Heart right ventricle (tissue), 16 donors: ENCODE data around the gene USP20. TPM values are rescaled to one million over a fixed set of nuclear protein-coding genes. Genes with fewer than 3 reads are reported as not detected.

Source experiments
- ATAC-seq, 8 donors: fragments of 200-7000 bp; cut with Tn5 transposase; one replicate each; pipeline ENCODE4 v1.9.1; 2020; ENCODE audit warnings: mild to moderate bottlenecking in 8 of 8, moderate library complexity in 8 of 8, moderate number of reproducible peaks in 1 of 8
- DNase-seq, 2 donors: peaks; one replicate each; pipeline ENCODE4 v3.0.0-alpha.2; 2020
- H3K27ac ChIP-seq, 10 donors: fragments of 200-600 bp; sonication (generic) in 2 of 10; one replicate each; pipeline versions ENCODE4 v1.5.0 to v1.8.0; 2020 to 2022; ENCODE audit warnings: mild to moderate bottlenecking in 3 of 10
- H3K27me3 ChIP-seq, 7 donors: fragments of 200-600 bp; one replicate each; pipeline ENCODE4 v1.8.0; 2021 to 2022; ENCODE audit warnings: mild to moderate bottlenecking in 2 of 7
- H3K36me3 ChIP-seq, 9 donors: fragments of 200-600 bp; sonication (generic) in 1 of 9; one replicate each; pipeline versions ENCODE4 v1.5.0 to v1.8.0; 2020 to 2022; ENCODE audit warnings: mild to moderate bottlenecking in 2 of 9
- H3K4me1 ChIP-seq, 9 donors: fragments of 200-600 bp; sonication (generic) in 1 of 9; one replicate each; pipeline versions ENCODE4 v1.5.0 to v1.8.0; 2020 to 2022; ENCODE audit warnings: mild to moderate bottlenecking in 4 of 9
- H3K4me3 ChIP-seq, 10 donors: fragments of 200-600 bp; sonication (generic) in 2 of 10; one replicate each; pipeline versions ENCODE4 v1.5.0 to v1.8.0; 2020 to 2022; ENCODE audit warnings: mild to moderate bottlenecking in 7 of 10, moderate library complexity in 2 of 10
- H3K9me3 ChIP-seq, 11 donors: fragments of 200-600 bp in 10 of 11; sonication (generic) in 2 of 11; one replicate each; pipeline versions ENCODE4 v1.5.0 to v1.8.0; 2013 to 2022; ENCODE audit warnings: mild to moderate bottlenecking in 2 of 11, control low read depth in 1 of 11, moderate library complexity in 1 of 11
- WGBS, 2 donors: extraction: QIAGEN DNeasy Blood & Tissue Kit; methylation state at CpG; one replicate each; pipeline ENCODE4 v1.1.7; 2013; ENCODE audit warnings: inconsistent platforms in 1 of 2; 5-methylcytosine and 5-hydroxymethylcytosine counted together
- intact Hi-C, 10 donors: fragments of 100-400 bp; cut with DNase I; formaldehyde crosslinking; loops; one replicate each; pipeline versions ENCODE4 v1.11.1 to v1.14.2; 2022
- microRNA-seq, 2 donors: library from miRNA; unstranded; fragments of <30 nt; microRNA quantifications; one replicate each; pipeline ENCODE4 v1.2.0, GENCODE V29; 2021
- polyA plus RNA-seq, 2 donors: library from polyadenylated mRNA; stranded (reverse); fragments of 200-250 nt; gene quantifications; one replicate each; pipeline ENCODE4 v1.2.3, GENCODE V29; 2013
- total RNA-seq, 10 donors: library from RNA; stranded (reverse); fragmentation: NEBNext Ultra II Directional in 3 of 10; extraction: Animal tissue kit (Norgen Biotek cat#: 25700) in 3 of 10; gene quantifications; one replicate each; pipeline versions ENCODE4 v1.2.1 to v1.2.4, GENCODE V29; 2021 to 2023
- TF ChIP-seq, protein P1 (sequence below), 9 donors: fragments of 200-600 bp; sonication (generic) in 2 of 9; IDR thresholded peaks; one replicate each; pipeline versions ENCODE4 v1.5.0 to v1.8.0; 2021 to 2022; ENCODE audit warnings: antibody characterized with exemption in 9 of 9, mild to moderate bottlenecking in 5 of 9, moderate library complexity in 1 of 9
- donor health status: Arrhythmogenic right ventricular cardiomyopathy.
- donor health status: ischemic (EF 13 %, LVEDD 7.1; RV severe dilation, severe dysfunction).
- donor health status: healthy with polysubstance abuse.
- donor health status: DM: no; HTN: yes; CAD: no.
- donor health status: DM: no; HTN: no; CAD: no.
- donor health status: ischemic (EF 25% LVEDD 6.9; RV normal size, moderate dysfunction).
- donor health status: ischemic (EF 25% LVEDD 5.7; RV mildly dilated, moderate dysfunction).
- donor health status: healthy.
- donor health status: DM: yes; HTN: yes; CAD: no.
- donor health status: Ischemic cardiomyopathy.
- donor health status: ischemic (EF 35%, LVEDD 5.7; RV mildly dilated, moderate dysfunction).
- donor health status: nonischemic (EF 11% LVEDD 7.7; RV severe dilation, severe dysfunction).
- donor health status: DM: yes; HTN: yes; CAD: no.
- donor health status: PGD.
- donor health status: ischemic (EF 29% LVEDD 5.4; RV normal size, mild dysfunction).
- donor health status: nonischemic (EF 23%, LVEDD 6.1; RV moderate dilation, normal function).

The USP20 gene
- total and polyA plus RNA-seq, 12 donors, result 10.9 to 16.8 (median 12.5) TPM

DNA sequence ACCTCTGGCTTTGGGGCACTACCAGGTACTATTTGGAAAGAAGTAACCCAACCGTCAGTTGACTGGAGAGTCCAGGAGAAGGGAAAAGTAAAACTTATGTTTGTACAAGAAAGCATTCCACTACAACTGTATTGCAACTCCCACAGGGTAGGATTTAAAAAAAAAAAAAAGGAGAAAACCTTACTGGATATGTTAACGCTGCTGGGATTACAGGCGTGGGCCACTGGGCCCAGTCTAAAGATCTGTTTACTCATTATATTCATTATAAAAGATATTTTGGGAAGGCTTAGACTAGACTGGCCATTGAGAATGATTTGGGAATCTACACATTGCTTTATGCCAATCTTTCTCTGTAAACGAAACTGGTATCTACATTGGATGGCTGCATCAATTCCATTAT lies 86.6 kb downstream of the USP20 start:
- TF ChIP-seq, protein P1, sequence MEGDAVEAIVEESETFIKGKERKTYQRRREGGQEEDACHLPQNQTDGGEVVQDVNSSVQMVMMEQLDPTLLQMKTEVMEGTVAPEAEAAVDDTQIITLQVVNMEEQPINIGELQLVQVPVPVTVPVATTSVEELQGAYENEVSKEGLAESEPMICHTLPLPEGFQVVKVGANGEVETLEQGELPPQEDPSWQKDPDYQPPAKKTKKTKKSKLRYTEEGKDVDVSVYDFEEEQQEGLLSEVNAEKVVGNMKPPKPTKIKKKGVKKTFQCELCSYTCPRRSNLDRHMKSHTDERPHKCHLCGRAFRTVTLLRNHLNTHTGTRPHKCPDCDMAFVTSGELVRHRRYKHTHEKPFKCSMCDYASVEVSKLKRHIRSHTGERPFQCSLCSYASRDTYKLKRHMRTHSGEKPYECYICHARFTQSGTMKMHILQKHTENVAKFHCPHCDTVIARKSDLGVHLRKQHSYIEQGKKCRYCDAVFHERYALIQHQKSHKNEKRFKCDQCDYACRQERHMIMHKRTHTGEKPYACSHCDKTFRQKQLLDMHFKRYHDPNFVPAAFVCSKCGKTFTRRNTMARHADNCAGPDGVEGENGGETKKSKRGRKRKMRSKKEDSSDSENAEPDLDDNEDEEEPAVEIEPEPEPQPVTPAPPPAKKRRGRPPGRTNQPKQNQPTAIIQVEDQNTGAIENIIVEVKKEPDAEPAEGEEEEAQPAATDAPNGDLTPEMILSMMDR (IDR thresholded peaks at IDR 0.05), result no peak
- 94 to 95% methylated on average over 4 of the region's 4 CpGs for WGBS, 2 donors
- ATAC-seq (no peak), DNase-seq (no peak)
- no peaks in the 10 kb centered on the region for H3K27me3 ChIP-seq
- no peaks in the 10 kb centered on the region for H3K9me3 ChIP-seq
- peaks cover 0 to 94% (median 33%) of the 10 kb centered on the region in 9 donors for H3K36me3 ChIP-seq
- intact Hi-C loops, result no loop called here
- H3K4me1 ChIP-seq, result peaks cover 0 to 28% (median 0%) of the 10 kb centered on the region in 9 donors
- H3K27ac ChIP-seq, result no peak overlapping the region
- H3K4me3 ChIP-seq, result no peak overlapping the region

DNA sequence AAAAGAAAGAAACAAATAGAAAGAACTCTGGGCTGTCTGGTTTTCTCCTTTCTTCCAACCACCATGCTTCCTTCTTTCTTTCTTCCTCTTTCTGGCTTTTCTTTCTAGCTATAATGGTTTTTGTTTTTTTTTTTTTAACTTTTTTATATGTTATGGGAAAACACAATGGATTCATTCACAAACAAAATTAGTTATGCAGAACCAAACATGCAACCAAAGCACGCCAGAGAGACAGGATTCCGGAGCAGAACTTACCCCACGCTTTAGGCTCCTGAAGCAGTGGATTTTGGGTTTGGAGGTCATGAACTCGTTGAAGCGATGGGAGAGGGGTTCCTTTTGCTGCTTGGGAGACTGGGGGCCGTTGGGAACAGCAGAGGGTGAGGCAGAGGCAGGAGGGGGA lies 88.3 kb downstream of the USP20 start:
- peak overlapping the region in 1 of 10 donors; percentile 35 for H3K27ac ChIP-seq
- DNase-seq, result no peak

DNA sequence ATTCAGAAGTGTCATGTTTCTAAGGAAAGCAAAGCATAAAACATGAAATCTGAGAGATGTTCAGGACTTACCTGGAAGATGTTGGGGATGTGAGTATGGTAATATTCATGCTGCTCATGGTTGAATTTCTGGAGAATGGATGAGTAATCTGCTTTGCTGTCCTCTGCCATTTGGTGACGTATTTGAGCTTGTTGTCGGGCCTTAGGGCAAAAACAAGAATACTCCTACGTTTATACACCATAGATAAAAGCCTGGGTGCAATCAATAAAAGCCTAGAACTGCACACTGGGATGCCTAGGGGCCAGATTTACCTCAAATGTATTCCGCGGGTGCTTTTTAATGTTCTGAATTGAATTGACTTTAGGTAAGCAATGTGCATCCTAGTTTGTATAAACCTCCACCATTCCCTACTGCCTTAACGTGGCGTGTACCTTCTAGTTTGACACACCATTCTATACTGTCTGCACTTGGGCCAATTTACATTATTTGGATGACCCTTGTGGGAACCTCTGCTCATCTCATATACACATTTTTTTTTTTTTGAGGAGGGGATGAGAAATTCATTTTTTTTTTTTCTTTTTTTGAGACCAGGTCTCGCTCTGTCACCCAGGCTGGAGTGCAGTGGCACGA lies 94.4 kb downstream of the USP20 start:
- Histone ChIP-seq H3K27ac (no peak overlapping the region), H3K9me3 (no peaks in the 10 kb centered on the region), H3K36me3 (peaks cover 0 to 57% (median 15%) of the 10 kb centered on the region in 9 donors), H3K4me3 (no peak overlapping the region), H3K4me1 (peaks cover 3 to 46% (median 40%) of the 10 kb centered on the region in 9 donors), H3K27me3 (no peaks in the 10 kb centered on the region)
- TF ChIP-seq, protein P1 (IDR thresholded peaks at IDR 0.05), result no peak
- intact Hi-C loops, result loop anchor here in 1 of 10 donors (5.0 kb wide), 2 partner anchors 38 to 42 kb away; no protein-coding TSS in a partner anchor
- DNase-seq (no peak), ATAC-seq (no peak)
- WGBS, 2 donors, result 96 to 98% methylated on average over 9 of the region's 9 CpGs

More for the DNA sequence above, 88.3 kb downstream of the USP20 start:
- 77 to 82% methylated on average over 6 of the region's 6 CpGs for WGBS, 2 donors
- Histone ChIP-seq H3K4me3 (no peak overlapping the region), H3K9me3 (no peaks in the 10 kb centered on the region), H3K27me3 (no peaks in the 10 kb centered on the region), H3K36me3 (peaks cover 0 to 94% (median 33%) of the 10 kb centered on the region in 9 donors), H3K4me1 (peaks cover 0 to 28% (median 0%) of the 10 kb centered on the region in 9 donors)
- intact Hi-C loops, result no loop called here
- TF ChIP-seq, protein P1 (IDR thresholded peaks at IDR 0.05), result no peak
- ATAC-seq, result no peak

DNA sequence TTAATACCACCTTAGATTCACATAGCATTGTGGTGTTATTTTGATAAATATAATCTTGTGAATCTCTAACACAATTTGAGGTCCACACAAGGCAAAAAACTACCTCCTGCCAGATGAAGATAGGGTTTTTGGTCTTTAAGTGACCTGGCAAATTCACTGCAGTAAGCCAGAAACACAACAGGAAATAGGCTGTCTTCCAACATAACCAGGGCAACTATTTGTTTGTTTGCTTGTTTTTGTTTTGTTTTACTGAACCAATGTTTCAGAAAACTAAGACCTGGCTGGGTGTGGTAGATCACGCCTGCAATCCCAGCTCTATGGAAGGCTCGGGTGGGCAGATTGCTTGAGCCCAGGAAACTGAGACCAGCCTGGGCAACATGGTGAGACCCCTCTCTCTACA lies 95.5 kb downstream of the USP20 start:
- WGBS, 2 donors, result 83 to 98% methylated on average over 2 of the region's 2 CpGs
- DNase-seq, result no peak
- ATAC-seq, result no peak
- intact Hi-C loops, result loop anchor here in 1 of 10 donors (5.0 kb wide), 2 partner anchors 37 to 43 kb away; no protein-coding TSS in a partner anchor
- no peak overlapping the region for H3K4me3 ChIP-seq
- H3K36me3 ChIP-seq, result peaks cover 0 to 46% (median 14%) of the 10 kb centered on the region in 9 donors
- H3K9me3 ChIP-seq, result no peaks in the 10 kb centered on the region
- H3K4me1 ChIP-seq, result peaks cover 3 to 57% (median 40%) of the 10 kb centered on the region in 9 donors
- no peaks in the 10 kb centered on the region for H3K27me3 ChIP-seq
- TF ChIP-seq, protein P1 (IDR thresholded peaks at IDR 0.05), result no peak
- H3K27ac ChIP-seq, result peak overlapping the region in 3 of 10 donors; percentile 2 to 46 (median 8)

Small RNA genes lying within 50 kb of the gene (microRNA-seq; reads per million reads assigned to microRNA genes)
- gene MIR6855, result 0 to 0.51 reads per million in 2 donors

Other genes starting within 250 kb of the USP20 start
- gene C9orf50, start 214.4 kb upstream of the USP20 start, total RNA-seq, result not detected
- not detected for gene C9orf50, start 214.4 kb upstream of the USP20 start, polyA plus RNA-seq
- gene NTMT1, start 209.3 kb upstream of the USP20 start, total RNA-seq, result 10 to 100 TPM; 54.0 to 84.2 (median 61.9) TPM
- gene NTMT1, start 209.3 kb upstream of the USP20 start, polyA plus RNA-seq, result 100 to 1,000 TPM in 1 of 2 donors, 10 to 100 TPM in 1; 60.9 to 123 TPM
- 10 to 100 TPM in 2 of 10 donors, 1 to 10 TPM in 8; 6.2 to 11.8 (median 9.0) TPM for gene ASB6, start 193.3 kb upstream of the USP20 start, total RNA-seq
- 10 to 100 TPM in 1 of 2 donors, 1 to 10 TPM in 1; 9.2 to 11.2 TPM for gene ASB6, start 193.3 kb upstream of the USP20 start, polyA plus RNA-seq
- gene PRRX2, start 169.8 kb upstream of the USP20 start, total RNA-seq, result 1 to 10 TPM in 2 of 10 donors, under 1 TPM in 8; 0.21 to 1.2 (median 0.45) TPM
- gene PRRX2, start 169.8 kb upstream of the USP20 start, polyA plus RNA-seq, result 1 to 10 TPM in 1 of 2 donors, under 1 TPM in 1; 0.29 to 3.0 TPM
- gene PTGES, start 82.4 kb upstream of the USP20 start, total RNA-seq, result 1 to 10 TPM in 5 of 10 donors, under 1 TPM in 5; 0.15 to 3.6 (median 1.1) TPM
- gene PTGES, start 82.4 kb upstream of the USP20 start, polyA plus RNA-seq, result 1 to 10 TPM; 2.6 to 5.7 TPM
- gene TOR1B, start 32.3 kb upstream of the USP20 start, total RNA-seq, result 10 to 100 TPM in 7 of 10 donors, 1 to 10 TPM in 3; 6.9 to 13.8 (median 11.0) TPM
- 10 to 100 TPM in 1 of 2 donors, 1 to 10 TPM in 1; 6.4 to 11.3 TPM for gene TOR1B, start 32.3 kb upstream of the USP20 start, polyA plus RNA-seq
- 10 to 100 TPM; 11.1 to 16.8 (median 13.3) TPM for gene TOR1A, start 11.3 kb upstream of the USP20 start, total RNA-seq
- gene TOR1A, start 11.3 kb upstream of the USP20 start, polyA plus RNA-seq, result 10 to 100 TPM; 10.9 to 19.8 TPM
- 10 to 100 TPM; 25.7 to 34.6 (median 30.5) TPM for gene C9orf78, start 183 bp upstream of the USP20 start, total RNA-seq
- 10 to 100 TPM; 34.2 to 66.2 TPM for gene C9orf78, start 183 bp upstream of the USP20 start, polyA plus RNA-seq
- gene FNBP1, start 207.7 kb downstream of the USP20 start, total RNA-seq, result 10 to 100 TPM; 19.1 to 38.4 (median 23.8) TPM
- 10 to 100 TPM in 1 of 2 donors, 1 to 10 TPM in 1; 7.4 to 10.3 TPM for gene FNBP1, start 207.7 kb downstream of the USP20 start, polyA plus RNA-seq
- 10 to 100 TPM; 19.9 to 35.6 (median 24.2) TPM for gene GPR107, start 218.4 kb downstream of the USP20 start, total RNA-seq
- gene GPR107, start 218.4 kb downstream of the USP20 start, polyA plus RNA-seq, result 10 to 100 TPM in 1 of 2 donors, 1 to 10 TPM in 1; 6.7 to 12.2 TPM